CD14-positive monocyte (primary cell): ENCODE results near the gene DCAF4. TPM values are rescaled to one million over a fixed set of nuclear protein-coding genes. Genes with fewer than 3 reads are reported as not detected.

ENCODE experiments used
- DNase-seq, 3 donors: peaks; one replicate each; pipeline ENCODE4 v3.0.0-alpha.2; 2011 to 2022
- H2AFZ ChIP-seq: 2 replicates; pipeline ENCODE4 v1.6.0; 2012; ENCODE audit warnings: mild to moderate bottlenecking, low read depth, low read length, inconsistent platforms; ENCODE audit not compliant: insufficient read depth, poor library complexity, severe bottlenecking
- H3K27ac ChIP-seq, 2 donors: 1 replicate in 1 of 2; 2 replicates in 1 of 2; pipeline ENCODE4 v1.5.1; 2012 to 2013; ENCODE audit warnings: low read length in 2 of 2, control low read depth in 1 of 2, inconsistent platforms in 1 of 2, low read depth in 1 of 2, mild to moderate bottlenecking in 1 of 2
- H3K27me3 ChIP-seq, 2 donors: one replicate each; pipeline versions ENCODE4 v1.6.0 to v1.6.1; 2011 to 2013; ENCODE audit warnings: low read length in 2 of 2; ENCODE audit not compliant: control insufficient read depth in 2 of 2, insufficient read depth in 2 of 2
- H3K36me3 ChIP-seq, 2 donors: replicated peaks in 1 of 2; 1 replicate in 1 of 2; 2 replicates in 1 of 2; pipeline versions ENCODE4 v1.5.1 to v1.6.1; 2012 to 2013; ENCODE audit warnings: low read length in 2 of 2, control low read depth in 1 of 2, inconsistent platforms in 1 of 2, mild to moderate bottlenecking in 1 of 2; ENCODE audit not compliant: insufficient read depth in 2 of 2, control insufficient read depth in 1 of 2
- H3K4me1 ChIP-seq, 2 donors: 1 replicate in 1 of 2; 2 replicates in 1 of 2; pipeline versions ENCODE4 v1.5.1 to v1.6.1; 2012 to 2013; ENCODE audit warnings: low read length in 2 of 2, control low read depth in 1 of 2, inconsistent platforms in 1 of 2, mild to moderate bottlenecking in 1 of 2, moderate library complexity in 1 of 2; ENCODE audit not compliant: insufficient read depth in 2 of 2, control insufficient read depth in 1 of 2
- H3K4me2 ChIP-seq: replicated peaks from 2 replicates; pipeline ENCODE3; 2012; ENCODE audit warnings: low read length, moderate library complexity, mild to moderate bottlenecking; ENCODE audit not compliant: poor library complexity, severe bottlenecking; ENCODE audit errors: extremely low read depth
- H3K4me3 ChIP-seq, 3 experiments: fragments of 200-600 bp in 1 of 3; sonication (generic) in 1 of 3; replicated peaks in 1 of 3; 1 replicate in 2 of 3; 2 replicates in 1 of 3; pipeline ENCODE4 v1.5.1; 2011 to 2013; ENCODE audit warnings: low read length in 3 of 3, mild to moderate bottlenecking in 3 of 3, control low read depth in 2 of 3, low read depth in 2 of 3, inconsistent platforms in 1 of 3, moderate library complexity in 1 of 3
- H3K79me2 ChIP-seq: 2 replicates; pipeline ENCODE4 v1.6.0; 2012; ENCODE audit warnings: mild to moderate bottlenecking, control low read depth, inconsistent platforms, low read length, moderate library complexity; ENCODE audit not compliant: insufficient read depth
- H3K9ac ChIP-seq: 2 replicates; pipeline ENCODE4 v1.6.0; 2017; ENCODE audit warnings: low read length, mild to moderate bottlenecking; ENCODE audit not compliant: insufficient read depth, poor library complexity, severe bottlenecking
- H3K9me3 ChIP-seq, 2 donors: replicated peaks in 1 of 2; 1 replicate in 1 of 2; 2 replicates in 1 of 2; pipeline versions ENCODE4 v1.5.1 to v1.6.1; 2012 to 2013; ENCODE audit warnings: low read length in 2 of 2, control low read depth in 1 of 2; ENCODE audit not compliant: control insufficient read depth in 1 of 2, insufficient read depth in 1 of 2
- H4K20me1 ChIP-seq: 2 replicates; pipeline ENCODE4 v1.6.0; 2012; ENCODE audit warnings: mild to moderate bottlenecking, low read length, control low read depth, moderate library complexity; ENCODE audit not compliant: insufficient read depth
- H3K27ac Mint-ChIP-seq, 7 donors: one replicate each; pipeline ENCODE4 v1.8.0; 2020; ENCODE audit warnings: mild to moderate bottlenecking in 7 of 7, mixed read lengths in 7 of 7, moderate library complexity in 6 of 7, inconsistent platforms in 2 of 7
- H3K27me3 Mint-ChIP-seq, 3 donors: one replicate each; pipeline ENCODE4 v1.8.0; 2021 to 2022; ENCODE audit warnings: low read depth in 3 of 3, mild to moderate bottlenecking in 3 of 3, mixed read lengths in 3 of 3, moderate library complexity in 3 of 3, inconsistent platforms in 1 of 3
- H3K36me3 Mint-ChIP-seq, 2 donors: one replicate each; pipeline ENCODE4 v1.8.0; 2020; ENCODE audit warnings: mixed read lengths in 2 of 2, inconsistent platforms in 1 of 2, mild to moderate bottlenecking in 1 of 2
- H3K4me1 Mint-ChIP-seq: one replicate; pipeline ENCODE4 v1.8.0; 2020; ENCODE audit warnings: mild to moderate bottlenecking, mixed read lengths
- H3K4me3 Mint-ChIP-seq, 2 donors: one replicate each; pipeline ENCODE4 v1.8.0; 2020; ENCODE audit warnings: mild to moderate bottlenecking in 2 of 2, mixed read lengths in 2 of 2, moderate library complexity in 1 of 2
- H3K9me3 Mint-ChIP-seq, 7 donors: one replicate each; pipeline ENCODE4 v1.8.0; 2020 to 2022; ENCODE audit warnings: mixed read lengths in 7 of 7, mild to moderate bottlenecking in 6 of 7, moderate library complexity in 6 of 7, inconsistent platforms in 2 of 7
- WGBS: methylation state at CpG from one replicate; pipeline ENCODE4 v1.1.5; 2013; ENCODE audit warnings: missing lambda C conversion rate; ENCODE audit not compliant: insufficient coverage; 5-methylcytosine and 5-hydroxymethylcytosine counted together
- intact Hi-C, 2 donors: fragments of 100-400 bp; cut with micrococcal nuclease; formaldehyde crosslinking; loops; one replicate each; pipeline versions ENCODE4 v1.15.0 to v1.15.1; 2023
- polyA plus RNA-seq, 3 donors: library from polyadenylated mRNA; depleted of rRNA in 1 of 3; unstranded in 2 of 3; stranded (reverse) in 1 of 3; fragments of 300-500 nt in 2 of 3; fragments of >200 nt in 1 of 3; fragmentation: Illumina TruSeq in 2 of 3; gene quantifications; 1 replicate in 2 of 3; 2 replicates in 1 of 3; pipeline ENCODE4 v1.2.3, GENCODE V29; 2012 to 2021
- TF ChIP-seq, protein P1 (sequence below): fragments of 200-600 bp; IDR thresholded peaks from one replicate; pipeline ENCODE4 v1.8.0; 2022; ENCODE audit warnings: antibody characterized with exemption, mild to moderate bottlenecking

Gene DCAF4
- polyA plus RNA-seq, 3 donors, result 1.1 to 7.2 (median 2.3) TPM

DNA sequence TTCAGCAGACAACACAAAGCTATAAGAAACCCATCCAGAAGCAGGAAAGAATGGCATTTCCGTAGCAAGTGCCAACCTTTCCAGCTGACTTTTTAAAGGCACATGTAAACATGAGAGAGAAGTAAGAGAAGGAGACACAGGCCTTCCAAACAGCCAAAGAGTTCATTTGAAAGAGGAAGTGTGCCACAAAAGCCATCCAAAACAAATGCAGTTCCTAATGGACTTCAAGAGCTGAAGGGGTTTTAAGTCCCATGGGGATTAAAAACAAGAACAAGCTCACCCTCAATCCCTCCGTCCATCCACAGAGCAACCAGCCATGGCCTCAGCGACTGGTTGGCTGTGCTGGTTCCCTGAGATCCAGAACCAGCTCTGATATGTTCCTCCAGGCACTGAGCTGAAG, 27.8 kb upstream of the DCAF4 start:
- Mint-ChIP-seq H3K36me3 (peaks cover 6 to 7% of the 10 kb centered on the region in 2 donors), H3K4me1 (peaks cover 18% of the 10 kb centered on the region), H3K9me3 (peaks cover 0 to 16% (median 10%) of the 10 kb centered on the region in 7 donors), H3K27ac (no peak overlapping the region), H3K4me3 (no peak overlapping the region), H3K27me3 (peaks cover 39 to 53% (median 42%) of the 10 kb centered on the region in 3 donors)
- Histone ChIP-seq H2AFZ (no peak overlapping the region), H3K4me2 (no peak overlapping the region), H3K36me3 (no peaks in the 10 kb centered on the region), H3K4me3 (no peak overlapping the region), H3K9ac (no peak overlapping the region), H3K27ac (no peak overlapping the region), H3K4me1 (peaks cover 13 to 14% of the 10 kb centered on the region in 2 donors), H3K9me3 (peaks cover 0 to 9% of the 10 kb centered on the region in 2 donors), H4K20me1 (no peaks in the 10 kb centered on the region), H3K79me2 (no peaks in the 10 kb centered on the region), H3K27me3 (peaks cover 32 to 42% of the 10 kb centered on the region in 2 donors)
- intact Hi-C loops, result no loop called here
- no peak for DNase-seq
- 0% methylated on average over 1 of the region's 3 CpGs for WGBS
- TF ChIP-seq, protein P1, sequence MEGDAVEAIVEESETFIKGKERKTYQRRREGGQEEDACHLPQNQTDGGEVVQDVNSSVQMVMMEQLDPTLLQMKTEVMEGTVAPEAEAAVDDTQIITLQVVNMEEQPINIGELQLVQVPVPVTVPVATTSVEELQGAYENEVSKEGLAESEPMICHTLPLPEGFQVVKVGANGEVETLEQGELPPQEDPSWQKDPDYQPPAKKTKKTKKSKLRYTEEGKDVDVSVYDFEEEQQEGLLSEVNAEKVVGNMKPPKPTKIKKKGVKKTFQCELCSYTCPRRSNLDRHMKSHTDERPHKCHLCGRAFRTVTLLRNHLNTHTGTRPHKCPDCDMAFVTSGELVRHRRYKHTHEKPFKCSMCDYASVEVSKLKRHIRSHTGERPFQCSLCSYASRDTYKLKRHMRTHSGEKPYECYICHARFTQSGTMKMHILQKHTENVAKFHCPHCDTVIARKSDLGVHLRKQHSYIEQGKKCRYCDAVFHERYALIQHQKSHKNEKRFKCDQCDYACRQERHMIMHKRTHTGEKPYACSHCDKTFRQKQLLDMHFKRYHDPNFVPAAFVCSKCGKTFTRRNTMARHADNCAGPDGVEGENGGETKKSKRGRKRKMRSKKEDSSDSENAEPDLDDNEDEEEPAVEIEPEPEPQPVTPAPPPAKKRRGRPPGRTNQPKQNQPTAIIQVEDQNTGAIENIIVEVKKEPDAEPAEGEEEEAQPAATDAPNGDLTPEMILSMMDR, result no peak

DNA sequence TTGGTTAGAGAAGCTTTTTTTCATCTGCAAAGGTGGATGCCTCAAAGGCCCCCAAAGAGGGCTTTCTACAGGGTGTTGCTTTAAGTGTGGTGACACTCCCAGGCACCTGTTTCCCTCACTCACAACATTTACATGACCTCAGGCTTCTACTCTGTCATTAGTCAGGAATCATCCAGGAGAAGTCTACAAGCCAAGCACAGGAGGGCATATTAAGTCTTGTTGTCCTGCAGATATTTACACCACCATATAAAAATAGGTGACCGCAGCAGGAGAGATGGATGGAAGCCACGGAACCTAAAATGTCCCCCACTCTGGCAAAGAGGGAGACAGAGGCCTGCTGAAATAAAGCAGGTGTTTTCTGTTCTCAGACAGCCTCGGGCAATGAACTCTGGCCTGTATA, 24.9 kb upstream of the DCAF4 start:
- Mint-ChIP-seq H3K9me3 (peaks cover 0 to 4% (median 0%) of the 10 kb centered on the region in 7 donors), H3K27me3 (peaks cover 20 to 27% (median 22%) of the 10 kb centered on the region in 3 donors), H3K4me3 (no peak overlapping the region), H3K36me3 (no peaks in the 10 kb centered on the region), H3K27ac (no peak overlapping the region), H3K4me1 (no peaks in the 10 kb centered on the region)
- no peak overlapping the region for H3K9ac ChIP-seq
- H3K4me3 ChIP-seq, result no peak overlapping the region
- H2AFZ ChIP-seq, result no peak overlapping the region
- no peaks in the 10 kb centered on the region for H3K79me2 ChIP-seq
- H3K4me1 ChIP-seq, result no peaks in the 10 kb centered on the region
- no peak for DNase-seq
- no CpG with 5 or more reads among the region's 3 CpGs for WGBS
- intact Hi-C loops, result no loop called here
- H3K36me3 ChIP-seq, result no peaks in the 10 kb centered on the region
- H3K27ac ChIP-seq, result no peak overlapping the region
- H4K20me1 ChIP-seq, result no peaks in the 10 kb centered on the region
- no peak overlapping the region for H3K4me2 ChIP-seq
- no peaks in the 10 kb centered on the region for H3K9me3 ChIP-seq
- TF ChIP-seq, protein P1, result no peak
- H3K27me3 ChIP-seq, result peaks cover 14 to 17% of the 10 kb centered on the region in 2 donors
